K562 (cell line): Measurements from ENCODE around the gene SPTBN4. TPM values are rescaled to one million over a fixed set of nuclear protein-coding genes. Genes with fewer than 3 reads are reported as not detected.

Experiments used
- CBFA2T3 ChIP-seq: fragments of 450-650 bp; IDR thresholded peaks from 2 replicates; pipeline ENCODE4 v1.6.1; 2017
- ESRRA ChIP-seq: fragments of 450-650 bp; IDR thresholded peaks from 2 replicates; pipeline ENCODE4 v1.6.1; 2014; ENCODE audit warnings: low read depth, mild to moderate bottlenecking, moderate library complexity, borderline replicate concordance
- GATA2 ChIP-seq: sonication (generic); formaldehyde crosslinking; IDR thresholded peaks from 2 replicates; pipeline ENCODE4 v1.4.0; 2020; ENCODE audit warnings: mild to moderate bottlenecking, missing genetic modification reagents
- GATAD2B ChIP-seq: fragments of 450-650 bp; IDR thresholded peaks from 2 replicates; pipeline ENCODE4 v1.6.1; 2017; ENCODE audit warnings: mild to moderate bottlenecking, borderline replicate concordance
- HDAC1 ChIP-seq, 2 experiments: fragments of 450-650 bp; IDR thresholded peaks; 2 replicates each; pipeline ENCODE4 v1.6.1; 2016 to 2017; ENCODE audit warnings: inconsistent platforms in 1 of 2, mild to moderate bottlenecking in 1 of 2, moderate library complexity in 1 of 2
- HOXB6 ChIP-seq: fragments of 250-450 bp; sonication (Bioruptor Pico); IDR thresholded peaks from 2 replicates; pipeline ENCODE4 v1.5.1; 2022; ENCODE audit warnings: mild to moderate bottlenecking, borderline replicate concordance
- KDM5B ChIP-seq: fragments of 200-600 bp; sonication (generic); IDR thresholded peaks from 2 replicates; pipeline ENCODE4 v1.6.1; 2012; ENCODE audit warnings: low read depth, mild to moderate bottlenecking, moderate library complexity, low read length, control low read depth, inconsistent platforms; ENCODE audit not compliant: insufficient replicate concordance
- KLF16 ChIP-seq: IDR thresholded peaks from 2 replicates; pipeline ENCODE4 v1.6.1; 2016; ENCODE audit warnings: antibody characterized with exemption
- NELFE ChIP-seq: IDR thresholded peaks from 2 replicates; pipeline ENCODE4 v1.6.1; 2011; ENCODE audit warnings: mild to moderate bottlenecking; ENCODE audit not compliant: insufficient read depth, insufficient read length
- POU5F1 ChIP-seq: fragments of 150-350 bp; IDR thresholded peaks from 2 replicates; pipeline ENCODE4 v1.6.1; 2014; ENCODE audit warnings: borderline replicate concordance, low read length, low read depth, mild to moderate bottlenecking; ENCODE audit not compliant: partially characterized antibody
- RAD51 ChIP-seq: fragments of 450-650 bp; IDR thresholded peaks from 2 replicates; pipeline ENCODE4 v1.7.1; 2016; ENCODE audit warnings: low read depth, mild to moderate bottlenecking, borderline replicate concordance
- RBFOX2 ChIP-seq: fragments of 200-400 bp; formaldehyde crosslinking; IDR thresholded peaks from 2 replicates; pipeline ENCODE4 v1.6.1; 2017; ENCODE audit warnings: low read depth, mild to moderate bottlenecking, low read length, moderate library complexity
- RFX1 ChIP-seq: fragments of 450-650 bp; IDR thresholded peaks from 2 replicates; pipeline ENCODE4 v1.6.1; 2016; ENCODE audit warnings: mild to moderate bottlenecking, moderate library complexity
- SAP30 ChIP-seq: fragments of 200-600 bp; sonication (generic); IDR thresholded peaks from 2 replicates; pipeline ENCODE4 v1.6.1; 2012; ENCODE audit warnings: borderline replicate concordance, low read depth, mild to moderate bottlenecking, moderate library complexity, low read length, control low read depth, inconsistent platforms; ENCODE audit not compliant: insufficient read depth, poor library complexity, severe bottlenecking
- TEAD4 ChIP-seq, 2 experiments: sonication (generic) in 1 of 2; formaldehyde crosslinking in 1 of 2; IDR thresholded peaks; 2 replicates each; pipeline versions ENCODE4 v1.6.1 to v1.8.0; 2012 to 2022; ENCODE audit warnings: borderline replicate concordance in 1 of 2, inconsistent platforms in 1 of 2, low read length in 1 of 2, mild to moderate bottlenecking in 1 of 2, missing genetic modification reagents in 1 of 2
- polyA plus RNA-seq, 8 experiments: library from polyadenylated mRNA; depleted of rRNA in 4 of 8; stranded (reverse) in 5 of 8; unstranded in 3 of 8; fragments of >200 nt; fragmentation: Nextera tagmentation in 2 of 8; fragmentation: Illumina TruSeq in 1 of 8; extraction: Ambion mirVana in 2 of 8; extraction: Trizol in 1 of 8; gene quantifications; 2 replicates each; pipeline versions ENCODE4 v1.2.1 to v1.2.3, GENCODE V29; 2011 to 2014; ENCODE audit warnings: inconsistent platforms in 1 of 8, missing spikeins in 1 of 8
- total RNA-seq, 7 experiments: library from RNA; depleted of rRNA in 6 of 7; stranded (reverse); fragments of >200 nt in 6 of 7; fragmentation: Illumina TruSeq in 2 of 7; extraction: Trizol in 2 of 7; gene quantifications; 2 replicates each; pipeline versions ENCODE4 v1.2.1 to v1.2.3, GENCODE V29; 2011 to 2021; ENCODE audit warnings: low replicate concordance in 1 of 7
- TF ChIP-seq, protein P1 (sequence below): fragments of 450-650 bp; formaldehyde crosslinking; conservative IDR thresholded peaks from 2 replicates; pipeline ENCODE4 v1.4.0; 2022; ENCODE audit warnings: mild to moderate bottlenecking, missing genetic modification characterization
- TF ChIP-seq, protein P2 (sequence below): fragments of 250-450 bp; sonication (Bioruptor Pico); IDR thresholded peaks from 2 replicates; pipeline ENCODE4 v1.4.0; 2020; ENCODE audit warnings: mild to moderate bottlenecking

Gene SPTBN4
- total and polyA plus RNA-seq, 9 of the 15 experiments (the other 6 are each of a cell fraction or from before 2014, with no cell fraction given), result 0.01 to 1.5 (median 0.86) TPM

DNA sequence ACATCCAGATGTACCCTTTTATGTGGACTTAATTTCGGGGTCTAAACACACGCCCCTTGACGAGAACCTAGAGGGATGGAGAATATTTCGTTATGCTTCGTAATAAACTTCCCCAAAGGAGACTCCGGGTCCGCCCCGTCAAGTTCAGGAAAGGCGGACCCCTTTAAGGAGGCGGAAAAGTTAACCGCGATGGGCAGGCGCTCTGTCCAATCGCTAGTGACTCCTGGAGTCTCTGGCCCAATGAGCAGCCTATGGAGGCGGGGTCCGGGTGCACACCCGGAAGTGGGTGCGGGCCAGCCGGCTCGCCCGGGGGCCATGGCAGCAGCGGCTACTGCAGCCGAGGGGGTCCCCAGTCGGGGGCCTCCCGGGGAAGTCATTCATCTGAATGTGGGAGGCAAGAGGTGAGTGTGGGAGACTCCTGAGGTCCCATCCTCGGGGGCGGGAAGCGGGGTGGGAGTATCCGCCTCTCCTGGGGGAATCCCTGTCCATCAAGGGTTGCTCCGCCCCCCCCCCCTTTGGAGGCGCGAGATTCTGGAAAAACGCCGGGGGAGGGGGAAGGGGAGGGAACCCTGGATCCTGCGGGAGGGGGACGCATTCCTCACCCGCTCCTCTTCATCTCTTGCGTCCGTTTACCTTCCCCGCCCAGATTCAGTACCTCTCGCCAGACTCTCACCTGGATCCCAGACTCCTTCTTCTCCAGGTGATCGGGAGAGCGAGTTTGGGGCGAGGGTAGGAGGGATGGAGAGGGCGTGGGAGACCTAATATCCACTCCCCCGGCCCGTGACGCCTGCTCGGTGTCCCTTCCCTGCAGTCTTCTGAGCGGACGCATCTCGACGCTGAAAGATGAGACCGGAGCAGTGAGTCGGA is 110.0 kb downstream of the SPTBN4 start, which contains the start of gene SHKBP1 (continued):
- TF ChIP-seq RFX1 (no peak), CBFA2T3 (no peak), GATA2 (CRISPR knock-in tag) (no peak), RAD51 (no peak), ESRRA (no peak), TEAD4 (IDR thresholded peaks at IDR 0.05; ENCODE audit: low read length) (no peak; the same call in 1 of the 2 replicates), TEAD4 (CRISPR knock-in tag; IDR thresholded peaks at IDR 0.05; ENCODE audit: borderline replicate concordance) (no peak), HOXB6 (CRISPR knock-in tag) (no peak), RBFOX2 (peak; percentile 83), POU5F1 (no peak), SAP30 (no peak), HDAC1 (IDR thresholded peaks at IDR 0.05) (peak in 1 of 2 experiments; percentile 58; a peak in 1 of 4 replicates), GATAD2B (no peak), KDM5B (no peak), NELFE (no peak), KLF16 (no peak)
- TF ChIP-seq, protein P1, sequence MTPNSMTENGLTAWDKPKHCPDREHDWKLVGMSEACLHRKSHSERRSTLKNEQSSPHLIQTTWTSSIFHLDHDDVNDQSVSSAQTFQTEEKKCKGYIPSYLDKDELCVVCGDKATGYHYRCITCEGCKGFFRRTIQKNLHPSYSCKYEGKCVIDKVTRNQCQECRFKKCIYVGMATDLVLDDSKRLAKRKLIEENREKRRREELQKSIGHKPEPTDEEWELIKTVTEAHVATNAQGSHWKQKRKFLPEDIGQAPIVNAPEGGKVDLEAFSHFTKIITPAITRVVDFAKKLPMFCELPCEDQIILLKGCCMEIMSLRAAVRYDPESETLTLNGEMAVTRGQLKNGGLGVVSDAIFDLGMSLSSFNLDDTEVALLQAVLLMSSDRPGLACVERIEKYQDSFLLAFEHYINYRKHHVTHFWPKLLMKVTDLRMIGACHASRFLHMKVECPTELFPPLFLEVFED (CRISPR knock-in tag), result no peak
- TF ChIP-seq, protein P2, sequence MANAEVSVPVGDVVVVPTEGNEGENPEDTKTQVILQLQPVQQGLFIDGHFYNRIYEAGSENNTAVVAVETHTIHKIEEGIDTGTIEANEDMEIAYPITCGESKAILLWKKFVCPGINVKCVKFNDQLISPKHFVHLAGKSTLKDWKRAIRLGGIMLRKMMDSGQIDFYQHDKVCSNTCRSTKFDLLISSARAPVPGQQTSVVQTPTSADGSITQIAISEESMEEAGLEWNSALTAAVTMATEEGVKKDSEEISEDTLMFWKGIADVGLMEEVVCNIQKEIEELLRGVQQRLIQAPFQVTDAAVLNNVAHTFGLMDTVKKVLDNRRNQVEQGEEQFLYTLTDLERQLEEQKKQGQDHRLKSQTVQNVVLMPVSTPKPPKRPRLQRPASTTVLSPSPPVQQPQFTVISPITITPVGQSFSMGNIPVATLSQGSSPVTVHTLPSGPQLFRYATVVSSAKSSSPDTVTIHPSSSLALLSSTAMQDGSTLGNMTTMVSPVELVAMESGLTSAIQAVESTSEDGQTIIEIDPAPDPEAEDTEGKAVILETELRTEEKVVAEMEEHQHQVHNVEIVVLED (CRISPR knock-in tag), result no peak
